Tibial nerve (tissue), 4 donors: ENCODE data around the gene WDR73.
"Not testable (repeated sequence)": the region's sequence is repeated elsewhere in the genome, so short reads cannot be mapped to it uniquely, and the experiment has no call there.

Experiments
- CTCF ChIP-seq, 5 experiments: fragments of 200-600 bp in 3 of 5; fragments of 450-650 bp in 2 of 5; sonication (generic) in 3 of 5; IDR thresholded peaks; one replicate each; pipeline ENCODE4 v1.5.1; 2016 to 2019; ENCODE audit warnings: antibody characterized with exemption in 5 of 5, mild to moderate bottlenecking in 3 of 5, moderate library complexity in 2 of 5
- EP300 ChIP-seq, 2 donors: sonication (generic); formaldehyde crosslinking; IDR thresholded peaks; one replicate each; pipeline ENCODE4 v1.6.1; 2017; ENCODE audit warnings: antibody characterized with exemption in 2 of 2, mild to moderate bottlenecking in 1 of 2

GRCh38 chr15:84641871-84642270, 12.2 kb downstream of the WDR73 start:
- not testable (repeated sequence) for TF ChIP-seq CTCF, EP300 (IDR thresholded peaks at IDR 0.05)
